GM21367 (cell line): ENCODE results near the gene SAMD14.

Source experiments
- ATAC-seq: cut with Tn5 transposase; IDR thresholded peaks from one replicate; pipeline ENCODE4 v1.9.1; 2021; ENCODE audit not compliant: unreplicated experiment

The SAMD14 gene

DNA sequence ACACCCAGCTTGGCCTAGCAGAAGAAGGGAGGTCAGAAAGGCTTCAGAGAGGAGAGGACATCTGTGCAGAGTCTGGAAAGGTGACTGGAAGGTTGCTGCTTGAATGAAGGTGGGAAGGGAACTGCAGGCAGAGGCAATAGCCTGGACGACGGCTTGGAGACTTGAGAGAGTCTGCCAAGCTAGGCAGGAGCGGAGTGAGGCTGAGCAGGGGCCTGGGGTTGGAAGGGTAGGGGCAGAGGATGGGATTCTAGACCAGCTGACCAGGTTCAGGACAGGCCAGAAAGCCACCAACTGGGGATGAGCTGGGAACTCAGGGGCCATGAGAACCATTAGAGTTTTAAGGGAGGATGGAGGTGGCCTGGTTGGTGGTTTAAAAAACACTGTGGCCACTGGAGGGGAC lies 35.5 kb upstream of the SAMD14 start:
- no peak for ATAC-seq

DNA sequence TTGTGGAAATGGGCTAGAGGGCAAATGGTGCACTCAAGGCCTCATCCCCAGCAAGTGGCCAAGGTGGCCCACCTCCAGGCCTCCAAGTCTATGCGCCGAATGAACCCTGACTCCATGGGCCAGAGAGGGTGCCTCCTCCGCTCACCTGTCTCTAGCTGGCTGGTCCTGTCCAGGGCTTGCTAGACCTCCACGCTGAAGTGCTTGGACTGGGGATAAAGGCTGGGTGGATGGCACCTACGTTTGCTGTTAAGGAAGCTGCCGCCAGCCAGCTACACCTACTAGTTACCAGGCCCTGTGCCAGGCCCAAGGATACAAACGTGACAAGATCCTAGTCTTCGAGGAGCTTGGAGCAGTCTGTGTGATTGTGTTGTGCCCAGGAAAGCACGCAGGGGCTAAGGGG lies 35.1 kb upstream of the SAMD14 start:
- ATAC-seq: no peak

- no peak for ATAC-seq
These were observed 34.7 kb upstream of the SAMD14 start for GRCh38 chr17:50164697-50164988.

DNA sequence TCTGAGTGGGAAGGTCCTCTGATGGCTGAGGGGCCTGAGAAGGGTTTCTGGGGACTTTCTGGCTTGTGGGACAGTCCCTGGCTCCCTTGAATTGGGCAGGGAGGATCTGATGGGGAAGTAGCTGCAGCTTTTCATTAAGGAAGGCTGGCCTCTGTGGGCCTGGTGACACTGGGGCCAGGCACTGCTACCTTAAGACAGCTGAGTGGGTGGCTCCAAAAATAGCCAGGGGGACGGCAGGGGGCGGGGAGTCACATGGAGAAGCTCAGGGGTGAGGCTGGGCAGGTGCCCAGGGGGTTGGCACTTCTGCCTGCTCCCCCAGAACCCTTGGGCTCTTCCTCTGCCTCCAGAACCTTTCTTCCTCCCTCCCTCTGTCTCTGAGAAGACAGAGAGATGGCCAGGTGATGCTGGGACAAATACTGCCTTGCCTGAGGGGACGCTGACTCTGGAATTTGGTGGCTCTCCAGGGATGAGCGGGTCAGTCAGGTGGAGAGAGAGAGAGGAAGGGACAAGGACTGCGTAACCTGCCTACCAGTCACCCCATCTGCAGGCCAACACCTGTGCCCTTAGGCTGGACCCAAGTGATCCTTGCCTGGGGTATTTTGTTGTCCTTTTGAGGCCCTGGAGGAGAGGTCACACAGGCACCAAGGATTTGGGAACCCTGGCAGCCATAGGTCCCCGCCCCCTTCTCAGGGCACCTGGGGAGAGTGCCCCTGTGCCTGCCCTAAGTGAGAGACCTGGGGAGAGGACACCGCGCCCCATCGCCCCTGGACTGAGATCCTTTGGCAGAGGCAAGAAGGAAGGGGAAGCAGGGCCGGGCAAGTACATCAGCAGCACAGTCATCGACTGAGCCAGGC lies 34.1 kb upstream of the SAMD14 start:
- ATAC-seq: no peak

DNA sequence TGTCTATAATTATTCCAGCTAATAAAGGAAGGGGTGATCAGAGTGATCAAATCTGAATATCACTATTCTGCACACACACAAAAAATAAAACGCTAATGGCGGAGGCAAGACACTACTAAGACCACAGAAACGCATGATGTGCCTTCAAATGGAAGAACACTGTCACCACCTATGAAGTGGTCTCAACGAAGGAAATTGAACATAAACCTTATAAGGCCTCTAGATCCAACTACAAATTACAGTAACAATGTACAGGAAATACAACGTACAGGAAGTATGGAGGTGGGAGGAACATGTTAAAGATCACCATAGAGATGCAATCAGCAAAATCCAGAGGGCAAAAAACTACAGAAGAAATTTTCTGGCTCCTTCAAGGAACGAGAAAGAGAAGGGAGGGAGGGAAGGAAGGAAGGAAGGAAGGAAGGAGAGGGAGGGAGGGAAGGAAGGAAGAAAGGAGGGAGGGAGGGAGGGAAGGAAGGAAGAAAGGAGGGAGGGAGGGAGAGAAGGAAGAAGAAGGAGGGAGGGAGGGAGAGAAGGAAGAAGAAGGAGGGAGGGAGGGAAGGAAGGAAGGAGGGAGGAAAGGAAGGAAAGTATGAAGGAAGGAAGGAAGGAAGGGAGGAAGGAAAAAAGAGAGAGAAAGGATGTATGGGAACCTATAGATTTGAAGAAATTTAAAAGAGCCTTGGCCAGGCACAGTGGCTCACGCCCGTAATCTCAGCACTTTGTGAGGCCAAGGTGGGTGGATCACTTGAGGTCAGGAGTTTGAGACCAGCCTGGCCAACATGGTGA lies 32.7 kb upstream of the SAMD14 start:
- no peak for ATAC-seq

DNA sequence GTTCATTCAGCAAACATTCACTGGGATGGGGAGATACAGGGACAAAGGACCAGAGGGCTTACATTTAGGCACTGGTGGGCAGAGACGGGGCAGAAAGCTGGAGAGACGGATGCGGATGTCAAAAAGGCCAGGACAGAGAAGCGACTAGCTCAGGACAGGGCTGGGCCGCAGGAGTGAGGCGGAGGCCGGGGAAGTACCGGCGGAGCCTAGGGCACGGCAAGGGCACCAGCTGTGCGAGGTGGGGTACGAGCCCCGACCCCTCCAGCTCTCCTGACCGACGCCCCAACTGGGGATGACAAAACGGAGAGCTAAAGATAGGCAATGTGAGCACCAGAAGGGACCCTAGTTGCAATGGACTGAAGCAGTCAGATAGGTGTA lies 31.9 kb upstream of the SAMD14 start:
- ATAC-seq: no peak

DNA sequence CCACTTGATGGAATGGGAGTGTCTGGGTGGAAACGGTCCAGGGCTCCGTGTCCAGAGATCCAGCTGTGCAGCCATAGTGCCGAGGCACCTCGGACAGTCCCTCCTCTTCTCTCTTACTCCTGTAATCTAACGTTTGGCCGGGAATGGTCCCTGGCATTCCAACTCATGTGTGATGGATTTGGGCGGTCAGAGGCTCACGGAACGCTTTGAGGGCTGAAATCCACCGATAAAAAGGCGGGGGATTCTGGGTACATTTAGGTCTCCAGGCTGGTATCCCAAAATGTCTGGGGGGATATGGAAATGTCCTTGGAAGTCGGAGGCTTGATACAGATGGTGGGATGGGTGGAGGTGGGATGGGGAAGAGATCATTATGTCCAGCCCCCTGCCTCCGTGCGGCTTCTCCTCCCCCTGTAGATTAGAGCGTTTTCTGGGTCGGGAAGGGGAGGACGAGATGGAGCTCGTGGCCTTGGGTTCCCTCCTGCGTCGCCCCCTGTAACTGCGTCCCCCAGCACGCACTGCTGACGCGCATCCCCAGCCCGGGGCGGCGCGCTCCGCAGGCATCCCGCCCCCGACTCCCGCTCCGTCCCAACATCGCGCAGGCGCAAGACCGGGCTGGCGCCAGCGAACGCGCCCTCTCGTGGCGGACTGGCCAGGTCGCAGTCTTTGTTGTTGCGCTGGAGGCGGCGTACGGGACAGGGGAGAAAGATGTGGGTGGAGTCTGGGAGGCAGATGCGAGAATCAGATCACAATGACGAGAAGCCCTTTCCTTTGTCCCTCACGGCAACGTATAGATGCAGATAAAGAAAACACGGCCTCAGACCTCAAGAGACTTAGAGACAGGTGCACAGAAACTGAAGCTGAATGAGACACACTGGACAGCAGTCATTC lies 31.3 kb upstream of the SAMD14 start:
- peak; percentile 67 for ATAC-seq

DNA sequence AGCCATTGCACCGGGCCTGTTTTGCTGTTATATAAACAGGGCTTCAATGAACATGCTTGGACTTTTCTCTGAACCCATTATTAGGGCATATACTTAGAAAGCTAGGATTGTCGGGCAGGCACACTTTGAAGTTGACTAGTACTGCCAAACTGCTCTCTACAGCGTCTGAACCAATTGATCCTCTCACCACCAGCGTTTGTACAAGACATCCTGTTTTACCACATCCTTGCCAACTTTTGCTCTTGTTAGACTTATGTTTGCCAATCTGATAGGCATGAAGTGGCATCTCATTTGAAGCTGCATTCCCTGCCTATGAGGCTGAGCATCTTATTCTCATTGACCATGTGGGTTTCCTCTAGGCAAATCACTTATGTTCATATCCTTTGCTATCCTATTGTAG lies 27.9 kb upstream of the SAMD14 start:
- ATAC-seq: no peak

DNA sequence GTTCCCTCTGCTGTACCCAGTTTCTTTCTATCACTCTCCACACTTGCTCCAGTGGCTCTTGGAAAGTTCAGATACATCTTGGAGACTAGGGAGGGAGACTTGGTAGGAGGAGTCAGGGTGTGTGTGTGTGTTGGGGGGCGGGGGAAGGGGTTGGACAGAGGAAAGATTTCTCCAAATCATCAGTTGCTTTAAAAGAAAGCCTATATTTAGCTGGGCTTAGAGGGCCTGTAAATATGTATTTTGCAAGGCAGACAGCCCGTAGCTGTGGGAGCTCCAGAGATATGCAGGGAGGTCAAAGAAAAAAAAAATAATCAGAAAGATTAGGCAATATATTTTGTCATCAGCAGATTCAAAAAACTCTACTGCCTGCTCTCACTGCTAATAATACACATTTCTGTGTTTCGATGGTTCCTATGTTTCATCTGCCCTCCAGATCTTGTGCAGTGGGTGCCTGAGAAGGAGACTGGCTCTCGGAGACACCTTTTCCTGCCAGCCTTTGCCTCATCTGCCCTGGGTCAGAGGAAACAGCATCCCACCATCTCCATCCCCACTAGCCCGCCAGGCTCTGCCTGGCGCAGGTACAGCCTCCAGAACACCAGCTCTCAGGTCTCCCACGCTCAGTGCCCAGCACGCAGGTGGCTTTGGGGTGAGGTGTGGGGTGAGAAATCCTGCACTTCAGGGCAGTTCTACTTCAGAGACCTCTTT lies 25.3 kb upstream of the SAMD14 start:
- ATAC-seq: no peak

- ATAC-seq: no peak
These were observed 24.6 kb upstream of the SAMD14 start for GRCh38 chr17:50154604-50155003.

DNA sequence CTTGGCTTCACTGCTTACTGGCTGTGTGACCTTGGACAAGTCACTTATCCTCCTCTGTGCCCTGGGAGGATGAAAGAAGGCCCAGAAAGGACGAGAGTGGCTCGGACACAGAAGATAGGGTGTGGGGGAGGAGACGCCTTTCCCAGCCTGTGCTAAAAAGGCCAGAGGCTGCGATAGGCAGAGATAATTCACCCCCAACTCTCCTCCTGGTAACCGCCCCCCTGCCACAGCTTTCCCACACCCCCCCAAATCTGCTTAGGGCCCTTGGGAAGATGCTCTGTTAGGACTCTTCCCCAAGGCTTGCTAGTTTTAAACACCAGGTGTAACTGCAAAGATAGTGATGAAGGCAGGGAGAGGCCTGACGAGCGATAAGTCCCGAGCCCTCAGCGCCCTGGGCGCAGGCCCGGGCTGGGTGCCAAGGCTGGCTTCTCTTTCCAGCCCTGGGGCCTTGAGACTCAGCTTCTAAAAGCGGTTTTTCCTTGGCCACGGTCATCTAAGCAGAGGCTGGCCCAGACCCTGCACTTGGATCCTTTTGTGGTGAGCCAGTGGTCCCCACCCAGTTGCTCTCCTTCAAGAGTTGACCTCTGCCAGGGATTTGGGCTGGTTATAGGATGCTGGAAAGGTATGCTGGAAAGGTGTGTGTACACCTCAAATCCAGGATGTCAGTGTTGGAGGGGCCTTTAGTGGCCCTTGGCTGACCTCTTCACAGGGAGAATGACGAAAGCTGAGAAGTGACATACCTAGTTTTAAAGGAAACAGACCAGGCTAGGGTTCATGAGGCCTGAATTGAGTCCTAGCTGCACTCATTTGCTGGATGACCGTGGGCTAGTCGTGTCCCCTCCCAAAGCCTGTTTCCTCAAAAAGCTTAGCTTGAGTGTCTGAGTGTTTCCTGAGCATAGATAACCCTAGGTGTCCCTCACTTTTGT lies 24.0 kb upstream of the SAMD14 start:
- ATAC-seq: no peak

GRCh38 chr17:50152736-50153135 lies 22.8 kb upstream of the SAMD14 start:
- ATAC-seq: no peak

GRCh38 chr17:50151937-50152547 lies 22.1 kb upstream of the SAMD14 start:
- peak; percentile 24 for ATAC-seq

GRCh38 chr17:50151041-50151936 lies 21.3 kb upstream of the SAMD14 start:
- ATAC-seq: peak; percentile 26

DNA sequence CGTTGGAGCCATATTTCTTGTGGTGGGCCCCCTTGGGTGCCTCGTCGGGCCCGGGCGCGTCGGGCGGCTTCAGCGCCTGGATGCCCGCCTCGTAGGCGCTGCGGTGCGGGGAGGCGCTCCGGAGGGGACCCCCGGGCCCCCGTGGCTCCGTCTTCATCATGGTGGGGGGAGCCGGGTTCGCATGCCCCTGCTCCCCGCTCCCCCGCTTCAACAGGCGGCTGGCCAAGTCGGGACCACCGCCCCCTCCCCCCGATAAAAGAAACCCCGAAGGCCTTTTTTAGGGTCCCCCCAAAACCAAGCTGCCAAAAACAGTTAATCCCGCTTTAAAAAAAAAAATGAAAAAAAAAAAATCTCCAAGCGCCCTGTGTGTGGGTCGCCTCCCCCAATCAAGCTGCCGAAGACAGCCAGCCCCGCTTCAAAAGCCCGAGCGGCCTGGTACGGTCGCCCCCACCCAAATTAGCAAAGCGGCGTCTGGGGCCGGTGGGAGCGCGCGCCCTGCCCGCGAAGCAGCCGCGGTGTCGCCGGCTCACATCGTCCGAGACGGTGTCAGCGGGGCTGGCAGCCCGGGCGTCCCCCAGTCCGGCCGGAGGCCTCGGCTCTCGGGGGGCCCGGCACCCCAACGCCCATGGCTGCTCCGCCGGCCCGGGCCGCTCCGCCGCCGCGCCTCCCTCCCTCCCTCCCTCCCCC lies 20.5 kb upstream of the SAMD14 start, which contains the start of gene PPP1R9B:
Gene PPP1R9B, minus strand, starts transcription at position 324 of the 687 bp plus-strand sequence. Its CDS starts 164 bp downstream, at position 160.
- ATAC-seq: no peak

DNA sequence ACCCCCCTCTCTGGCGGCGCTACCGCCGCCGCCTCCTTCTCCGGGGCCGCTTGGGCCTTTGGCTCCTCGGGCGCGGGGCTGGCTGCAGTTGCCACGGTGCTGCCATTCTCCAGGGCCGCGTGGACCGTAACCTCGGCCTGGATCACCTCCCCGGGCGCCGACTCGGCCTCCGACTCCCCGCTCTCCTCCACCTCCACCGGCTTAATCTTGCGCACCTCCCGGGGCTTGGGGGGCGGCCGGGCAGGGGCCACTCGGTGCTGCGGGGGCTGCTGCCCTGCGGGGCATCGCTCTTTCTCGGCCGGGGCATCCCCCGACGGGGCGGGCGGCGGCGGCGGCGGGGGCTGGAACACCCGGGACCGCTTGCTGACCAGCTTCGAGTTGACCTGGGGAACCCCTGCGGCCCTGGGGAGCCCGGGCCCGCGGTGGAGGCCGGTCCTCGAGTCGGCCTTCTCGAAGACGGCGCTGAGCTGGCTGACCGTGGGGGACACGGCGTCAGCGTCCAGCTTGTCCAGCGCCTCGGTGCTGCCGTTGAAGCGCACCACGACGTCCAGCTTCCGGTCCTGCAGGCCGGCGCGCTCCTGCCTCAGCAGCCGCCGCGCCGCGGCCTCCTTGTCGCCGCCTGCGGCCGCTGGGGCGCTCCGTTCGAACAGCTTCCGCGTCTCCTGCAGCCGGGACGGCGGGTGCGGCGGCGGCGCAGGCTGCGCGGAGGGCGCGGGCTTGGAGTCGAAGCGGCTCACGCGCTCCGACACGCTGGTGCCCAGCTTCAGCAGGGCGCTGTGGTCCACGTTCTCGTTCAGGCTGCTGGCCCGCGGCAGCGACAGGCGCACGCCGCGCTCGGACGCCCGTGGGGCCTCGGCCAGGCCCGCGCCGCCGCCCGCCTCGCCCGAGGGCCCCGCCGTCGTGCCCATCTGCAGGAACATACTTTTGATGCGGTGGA lies 19.7 kb upstream of the SAMD14 start:
- no peak for ATAC-seq

DNA sequence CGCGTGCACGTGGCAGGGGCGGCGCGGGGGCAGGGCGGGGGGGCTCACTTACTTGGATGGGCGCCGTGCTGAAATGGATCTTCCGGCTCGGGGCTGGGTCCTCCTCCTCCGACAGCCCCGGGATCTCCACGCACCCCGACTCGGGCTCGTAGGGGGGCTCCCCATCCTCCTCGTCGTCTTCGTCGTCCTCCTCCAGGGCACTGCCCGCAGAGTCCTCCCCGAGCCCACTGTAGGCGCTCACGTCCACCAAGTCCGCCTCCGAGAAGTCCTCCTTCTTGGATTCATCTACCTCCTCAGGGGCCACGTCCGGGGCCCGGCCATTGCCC lies 19.1 kb upstream of the SAMD14 start:
- ATAC-seq: no peak
